ENCODE measurements around the gene CFAP20DC.
A peak's percentile ranks its signal among the peaks of the same experiment; 100 is the strongest.
"Not testable (repeated sequence)": the region's sequence is repeated elsewhere in the genome, so short reads cannot be mapped to it uniquely, and the experiment has no call there.

The CFAP20DC gene

DNA sequence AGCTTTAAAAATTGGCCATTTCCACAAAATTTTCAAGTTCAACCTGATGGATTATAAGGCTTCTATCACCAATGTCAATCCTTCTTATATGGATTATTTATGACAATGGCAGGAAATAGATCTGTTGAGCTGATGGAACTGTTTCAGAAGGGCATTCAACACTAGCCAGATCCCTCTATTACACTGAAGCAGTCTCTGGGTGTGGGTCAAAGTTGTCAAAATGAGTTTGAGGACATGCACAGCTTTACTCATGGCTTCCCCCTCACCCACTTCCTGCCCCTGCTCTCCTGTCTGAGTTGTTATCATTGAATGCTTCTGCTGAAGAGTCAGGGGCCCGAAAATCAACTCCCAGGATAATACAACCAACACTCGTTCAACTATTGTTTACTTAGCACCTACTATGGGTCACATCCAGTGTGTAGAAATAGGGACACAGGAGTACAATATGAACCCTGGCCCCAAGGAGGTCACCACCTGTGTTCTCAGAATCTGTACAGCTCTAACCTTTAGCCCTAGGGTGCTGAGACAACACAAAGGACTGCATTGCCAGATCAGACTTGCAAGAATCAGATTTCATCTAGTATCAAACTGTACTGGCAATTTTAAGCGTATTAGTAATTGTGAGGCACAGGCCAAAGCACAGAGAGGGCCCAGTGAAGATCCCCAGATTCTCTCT lies 341.6 kb downstream of the CFAP20DC start:
- H3K27ac Mint-ChIP-seq, result no peak overlapping the region
- no peak overlapping the region for H3K4me3 Mint-ChIP-seq
- ATAC-seq, result no peak
- no peaks in the 10 kb centered on the region for H3K4me1 Mint-ChIP-seq
- no peaks in the 10 kb centered on the region for H3K9me3 Mint-ChIP-seq
- H3K36me3 Mint-ChIP-seq, result no peaks in the 10 kb centered on the region
- DNase-seq (ENCODE audit: low spot score in 2 of 2), result no peak

GRCh38 chr3:58707390-58707930 lies 342.4 kb downstream of the CFAP20DC start:
- no peak overlapping the region for H3K27ac Mint-ChIP-seq
- no peaks in the 10 kb centered on the region for H3K4me1 Mint-ChIP-seq
- H3K36me3 Mint-ChIP-seq, result no peaks in the 10 kb centered on the region
- ATAC-seq, result no peak
- no peaks in the 10 kb centered on the region for H3K9me3 Mint-ChIP-seq
- no peak overlapping the region for H3K4me3 Mint-ChIP-seq
- DNase-seq (ENCODE audit: low spot score in 2 of 2), result no peak

GRCh38 chr3:58706395-58707167 lies 343.2 kb downstream of the CFAP20DC start:
- Mint-ChIP-seq H3K4me1 (no peaks in the 10 kb centered on the region), H3K9me3 (no peaks in the 10 kb centered on the region), H3K36me3 (no peaks in the 10 kb centered on the region), H3K27ac (no peak overlapping the region), H3K4me3 (no peak overlapping the region)
- ATAC-seq, result no peak
- DNase-seq (ENCODE audit: low spot score in 2 of 2), result no peak

GRCh38 chr3:58704745-58705144 lies 345.1 kb downstream of the CFAP20DC start:
- Mint-ChIP-seq H3K9me3 (no peaks in the 10 kb centered on the region), H3K27ac (no peak overlapping the region), H3K4me1 (no peaks in the 10 kb centered on the region), H3K36me3 (no peaks in the 10 kb centered on the region), H3K4me3 (no peak overlapping the region)
- ATAC-seq (no peak), DNase-seq (ENCODE audit: low spot score in 2 of 2) (no peak)

- not testable (repeated sequence) for H3K27ac Mint-ChIP-seq; ATAC-seq; H3K4me3 Mint-ChIP-seq; H3K9me3 Mint-ChIP-seq; H3K36me3 Mint-ChIP-seq; H3K4me1 Mint-ChIP-seq; DNase-seq (ENCODE audit: low spot score in 2 of 2)
Measured at GRCh38 chr3:58704304-58704703, 345.5 kb downstream of the CFAP20DC start.

- H3K27ac Mint-ChIP-seq, result no peak overlapping the region
- H3K4me1 Mint-ChIP-seq, result no peaks in the 10 kb centered on the region
- ATAC-seq, result no peak
- H3K36me3 Mint-ChIP-seq, result no peaks in the 10 kb centered on the region
- no peak for DNase-seq (ENCODE audit: low spot score in 2 of 2)
- H3K9me3 Mint-ChIP-seq, result no peaks in the 10 kb centered on the region
- no peak overlapping the region for H3K4me3 Mint-ChIP-seq
Measured at GRCh38 chr3:58698246-58698645, 351.6 kb downstream of the CFAP20DC start.

DNA sequence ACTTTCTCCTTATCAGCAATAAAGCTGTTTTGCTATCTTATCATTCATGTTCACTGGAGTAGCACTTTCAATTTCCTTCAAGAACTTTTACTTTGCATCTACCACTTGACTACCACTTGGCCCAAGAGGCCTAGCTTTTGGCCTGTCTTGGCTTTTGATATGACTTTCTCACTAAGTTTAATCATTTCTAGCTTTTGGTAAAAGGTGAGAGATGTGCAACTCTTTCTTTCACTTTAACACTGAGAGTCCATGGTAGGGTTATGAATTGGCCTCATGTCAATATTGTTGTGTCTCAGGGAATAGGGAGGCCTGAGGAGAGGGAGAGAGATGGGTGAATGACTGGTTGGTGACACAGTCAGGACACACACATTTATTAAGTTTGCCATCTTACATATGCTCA lies 352.3 kb downstream of the CFAP20DC start:
- DNase-seq (ENCODE audit: low spot score in 2 of 2), result no peak
- no peaks in the 10 kb centered on the region for H3K36me3 Mint-ChIP-seq
- H3K9me3 Mint-ChIP-seq, result no peaks in the 10 kb centered on the region
- no peak overlapping the region for H3K4me3 Mint-ChIP-seq
- ATAC-seq, result peak; percentile 43
- no peaks in the 10 kb centered on the region for H3K4me1 Mint-ChIP-seq
- no peak overlapping the region for H3K27ac Mint-ChIP-seq

DNA sequence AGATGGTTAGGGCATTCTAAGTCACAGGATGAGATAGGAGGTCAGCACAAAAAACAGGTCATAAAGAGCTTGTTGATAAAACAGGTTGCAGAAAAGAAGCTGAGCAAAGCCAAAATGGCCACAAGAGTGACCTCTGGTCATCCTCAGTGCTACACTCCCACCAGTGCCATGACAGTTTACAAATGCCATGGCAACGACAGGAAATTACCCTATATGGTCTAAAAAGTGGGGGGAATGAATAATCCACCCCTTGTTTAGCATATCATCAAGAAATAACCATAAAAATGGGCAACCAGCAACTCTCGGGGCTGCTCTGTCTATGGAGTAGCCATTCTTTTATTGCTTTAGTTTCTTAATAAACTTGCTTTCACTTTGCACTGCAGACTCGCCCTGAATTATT lies 353.0 kb downstream of the CFAP20DC start:
- DNase-seq (ENCODE audit: low spot score in 2 of 2); H3K4me1 Mint-ChIP-seq; ATAC-seq; H3K9me3 Mint-ChIP-seq; H3K4me3 Mint-ChIP-seq; H3K36me3 Mint-ChIP-seq; H3K27ac Mint-ChIP-seq: not testable (repeated sequence)

DNA sequence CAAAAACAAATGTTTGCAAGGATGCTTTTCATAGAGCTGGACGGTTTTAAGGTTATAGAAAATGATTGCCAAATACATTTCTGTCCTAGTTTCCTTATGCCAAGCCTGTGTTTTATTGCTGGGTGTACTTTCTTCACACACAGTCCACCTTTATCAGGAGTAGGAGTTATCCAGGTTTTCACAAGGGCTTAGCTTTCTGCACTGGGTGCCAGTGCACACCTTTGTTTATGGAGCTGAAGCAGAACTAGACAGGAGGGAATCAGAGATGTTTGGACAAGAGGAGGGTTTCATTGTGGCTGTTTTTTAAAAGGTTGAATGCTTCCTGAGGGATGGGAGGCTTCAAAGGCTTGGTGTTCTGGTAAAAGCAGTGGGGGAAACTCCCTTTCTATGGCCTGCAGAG lies 353.7 kb downstream of the CFAP20DC start:
- Mint-ChIP-seq H3K4me3 (no peak overlapping the region), H3K36me3 (no peaks in the 10 kb centered on the region)
- ATAC-seq, result no peak

GRCh38 chr3:58695284-58695683 lies 354.5 kb downstream of the CFAP20DC start:
- not testable (repeated sequence) for ATAC-seq; H3K4me1 Mint-ChIP-seq; H3K9me3 Mint-ChIP-seq; H3K27ac Mint-ChIP-seq; H3K36me3 Mint-ChIP-seq; DNase-seq (ENCODE audit: low spot score in 2 of 2); H3K4me3 Mint-ChIP-seq

More for the DNA sequence above, 353.7 kb downstream of the CFAP20DC start:
- H3K27ac Mint-ChIP-seq, result no peak overlapping the region
- H3K9me3 Mint-ChIP-seq, result no peaks in the 10 kb centered on the region
- no peak for DNase-seq (ENCODE audit: low spot score in 2 of 2)
- H3K4me1 Mint-ChIP-seq, result no peaks in the 10 kb centered on the region

- Mint-ChIP-seq H3K4me3 (no peak overlapping the region), H3K4me1 (no peaks in the 10 kb centered on the region), H3K27ac (no peak overlapping the region), H3K9me3 (no peaks in the 10 kb centered on the region), H3K36me3 (no peaks in the 10 kb centered on the region)
- DNase-seq (ENCODE audit: low spot score in 2 of 2) (no peak), ATAC-seq (no peak)
Measured at GRCh38 chr3:58693940-58694850, 355.6 kb downstream of the CFAP20DC start.

- no peak for ATAC-seq
- DNase-seq (ENCODE audit: low spot score in 2 of 2), result no peak
- Mint-ChIP-seq H3K4me3 (no peak overlapping the region), H3K9me3 (no peaks in the 10 kb centered on the region), H3K4me1 (no peaks in the 10 kb centered on the region), H3K27ac (no peak overlapping the region), H3K36me3 (no peaks in the 10 kb centered on the region)
Measured at GRCh38 chr3:58692484-58692883, 357.3 kb downstream of the CFAP20DC start.

Measured in stimulated activated effector memory CD8-positive, alpha-beta T cell treated with anti-CD3 and anti-CD28 coated beads, Interleukin-12 subunit alpha, Interleukin-12 subunit beta, amount 100 ng/mL, for 72 hours (primary cell).